OCI-LY1 (cell line): ENCODE measurements around the gene SERGEF.

Experiments
- H2AFZ ChIP-seq: fragments of 200-600 bp; sonication (generic), shearing (Covaris generic); 2 replicates; pipeline ENCODE4 v1.6.0; 2014; ENCODE audit warnings: antibody characterized with exemption, mild to moderate bottlenecking, low read length
- H3F3A ChIP-seq: fragments of 200-600 bp; sonication (generic), shearing (Covaris generic); 2 replicates; pipeline ENCODE4 v1.6.0; 2014; ENCODE audit warnings: mild to moderate bottlenecking, antibody characterized with exemption, low read length, moderate library complexity; ENCODE audit not compliant: insufficient read depth
- H3K27ac ChIP-seq: fragments of 200-600 bp; sonication (generic); 2 replicates; pipeline ENCODE4 v1.5.1; 2014; ENCODE audit warnings: low read length, mixed run types, mild to moderate bottlenecking, low read depth; ENCODE audit not compliant: poor library complexity, severe bottlenecking
- H3K27me3 ChIP-seq: fragments of 200-600 bp; sonication (generic); 2 replicates; pipeline ENCODE4 v1.6.0; 2014; ENCODE audit warnings: antibody characterized with exemption, mild to moderate bottlenecking, low read length, moderate library complexity; ENCODE audit not compliant: insufficient read depth
- H3K36me3 ChIP-seq: fragments of 200-600 bp; sonication (generic); 2 replicates; pipeline ENCODE4 v1.6.1; 2014; ENCODE audit warnings: mild to moderate bottlenecking, antibody characterized with exemption, low read length, moderate library complexity, mixed read lengths; ENCODE audit not compliant: insufficient read depth
- H3K4me1 ChIP-seq: fragments of 200-600 bp; sonication (generic); 2 replicates; pipeline ENCODE4 v1.5.1; 2014; ENCODE audit warnings: mild to moderate bottlenecking, low read length, moderate library complexity; ENCODE audit not compliant: insufficient read depth, severe bottlenecking
- H3K4me2 ChIP-seq: fragments of 200-600 bp; sonication (generic), shearing (Covaris generic); 2 replicates; pipeline ENCODE4 v1.6.1; 2014; ENCODE audit warnings: low read length
- H3K4me3 ChIP-seq: fragments of 200-600 bp; sonication (generic); 2 replicates; pipeline ENCODE4 v1.5.1; 2014; ENCODE audit warnings: low read length, low read depth, mild to moderate bottlenecking, mixed read lengths; ENCODE audit not compliant: poor library complexity, severe bottlenecking
- H3K79me2 ChIP-seq: fragments of 200-600 bp; shearing (Covaris generic); 2 replicates; pipeline ENCODE4 v1.6.1; 2016; ENCODE audit warnings: mixed run types, low read length, mixed read lengths; ENCODE audit not compliant: insufficient read depth
- H3K9ac ChIP-seq: fragments of 200-600 bp; sonication (generic), shearing (Covaris generic); 2 replicates; pipeline ENCODE4 v1.6.1; 2014; ENCODE audit warnings: mild to moderate bottlenecking, low read length, mixed read lengths
- H3K9me2 ChIP-seq: fragments of 200-600 bp; sonication (generic), shearing (Covaris generic); 2 replicates; pipeline ENCODE4 v1.6.1; 2014; ENCODE audit warnings: low read depth, mild to moderate bottlenecking, low read length, mixed read lengths
- H3K9me3 ChIP-seq: fragments of 200-600 bp; shearing (Covaris generic); 2 replicates; pipeline ENCODE4 v1.6.1; 2014; ENCODE audit warnings: low read length, mixed read lengths
- H4K20me1 ChIP-seq: fragments of 200-600 bp; sonication (generic), shearing (Covaris generic); 2 replicates; pipeline ENCODE4 v1.6.0; 2016; ENCODE audit warnings: mild to moderate bottlenecking, low read length; ENCODE audit not compliant: insufficient read depth
- CTCF ChIP-seq: fragments of 200-600 bp; sonication (generic), shearing (Covaris generic); IDR thresholded peaks from 2 replicates; pipeline ENCODE4 v1.5.1; 2017; ENCODE audit warnings: mild to moderate bottlenecking, antibody characterized with exemption, low read length, moderate library complexity, mixed read lengths
- EZH2 ChIP-seq: fragments of 200-600 bp; sonication (generic), shearing (Covaris generic); IDR thresholded peaks from 2 replicates; pipeline ENCODE4 v1.8.0; 2017; ENCODE audit warnings: borderline replicate concordance, mixed run types, mild to moderate bottlenecking, antibody characterized with exemption, low read length, moderate library complexity, mixed read lengths

The SERGEF gene

GRCh38 chr11:17816232-17816931 is 196.5 kb downstream of the SERGEF start:
- Histone ChIP-seq H3F3A (no peaks in the 10 kb centered on the region), H4K20me1 (no peaks in the 10 kb centered on the region), H3K4me3 (no peak overlapping the region), H3K9me3 (no peaks in the 10 kb centered on the region), H3K36me3 (no peaks in the 10 kb centered on the region; the same call in 1 of the 2 replicates), H3K4me2 (no peak overlapping the region), H3K4me1 (no peaks in the 10 kb centered on the region), H3K9me2 (no peaks in the 10 kb centered on the region), H3K27me3 (no peaks in the 10 kb centered on the region), H2AFZ (no peak overlapping the region), H3K79me2 (no peaks in the 10 kb centered on the region), H3K9ac (no peak overlapping the region), H3K27ac (no peak overlapping the region)
- TF ChIP-seq CTCF = no peak
- TF ChIP-seq EZH2 = no peak

GRCh38 chr11:17814546-17814945 is 198.3 kb downstream of the SERGEF start:
- no peaks in the 10 kb centered on the region for H3F3A ChIP-seq
- H3K79me2 ChIP-seq = no peaks in the 10 kb centered on the region
- no peaks in the 10 kb centered on the region for H3K4me1 ChIP-seq
- no peaks in the 10 kb centered on the region for H4K20me1 ChIP-seq
- H3K9ac ChIP-seq = no peak overlapping the region
- H3K9me3 ChIP-seq = no peaks in the 10 kb centered on the region
- H3K4me2 ChIP-seq = no peak overlapping the region
- no peaks in the 10 kb centered on the region for H3K27me3 ChIP-seq
- H3K4me3 ChIP-seq = no peak overlapping the region
- H3K36me3 ChIP-seq = no peaks in the 10 kb centered on the region; the same call in 1 of the 2 replicates
- no peak overlapping the region for H2AFZ ChIP-seq
- TF ChIP-seq EZH2 = no peak
- no peak for TF ChIP-seq CTCF
- H3K27ac ChIP-seq = no peak overlapping the region
- no peaks in the 10 kb centered on the region for H3K9me2 ChIP-seq

- Histone ChIP-seq H3K4me3 (no peak overlapping the region), H3K9ac (no peak overlapping the region), H4K20me1 (no peaks in the 10 kb centered on the region), H3K4me1 (no peaks in the 10 kb centered on the region), H3K9me2 (no peaks in the 10 kb centered on the region), H3K27ac (no peak overlapping the region), H3K9me3 (no peaks in the 10 kb centered on the region), H3K36me3 (no peaks in the 10 kb centered on the region; the same call in 1 of the 2 replicates), H3K79me2 (no peaks in the 10 kb centered on the region), H3F3A (no peaks in the 10 kb centered on the region), H2AFZ (no peak overlapping the region), H3K4me2 (no peak overlapping the region), H3K27me3 (no peaks in the 10 kb centered on the region)
- TF ChIP-seq EZH2 (no peak), CTCF (no peak)
Measured at GRCh38 chr11:17813391-17814059, 199.3 kb downstream of the SERGEF start.
